NCI-H2029 (cell line): Measurements from ENCODE around the gene SIRT4.

Experiments
- DNase-seq: peaks from one replicate; lab custom pipeline; 2025; lab: John Stamatoyannopoulos, UW

SIRT4 gene

GRCh38 chr12:120278137-120279069 lies 23.7 kb upstream of the SIRT4 start:
- no peak for DNase-seq

DNA sequence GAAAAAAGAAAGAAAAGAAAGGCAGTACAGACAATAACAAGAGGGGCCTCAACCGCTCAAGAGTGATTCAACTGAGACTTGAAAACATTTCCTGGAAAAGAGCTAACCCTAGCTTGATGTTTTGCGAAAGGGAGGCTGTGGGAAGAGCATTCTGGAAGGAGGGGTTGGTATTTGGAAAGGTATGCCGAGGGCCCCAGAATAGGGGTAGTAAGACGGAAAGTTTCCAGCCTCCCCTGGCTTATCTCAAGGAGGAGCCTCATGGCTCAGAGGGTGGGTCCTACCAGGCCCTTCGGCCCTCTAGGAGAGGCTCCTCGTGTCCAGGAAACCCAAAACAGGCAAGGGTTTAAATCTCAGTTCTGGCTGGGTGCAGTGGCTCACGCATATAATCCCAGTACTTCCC lies 18.8 kb upstream of the SIRT4 start:
- DNase-seq = no peak

DNA sequence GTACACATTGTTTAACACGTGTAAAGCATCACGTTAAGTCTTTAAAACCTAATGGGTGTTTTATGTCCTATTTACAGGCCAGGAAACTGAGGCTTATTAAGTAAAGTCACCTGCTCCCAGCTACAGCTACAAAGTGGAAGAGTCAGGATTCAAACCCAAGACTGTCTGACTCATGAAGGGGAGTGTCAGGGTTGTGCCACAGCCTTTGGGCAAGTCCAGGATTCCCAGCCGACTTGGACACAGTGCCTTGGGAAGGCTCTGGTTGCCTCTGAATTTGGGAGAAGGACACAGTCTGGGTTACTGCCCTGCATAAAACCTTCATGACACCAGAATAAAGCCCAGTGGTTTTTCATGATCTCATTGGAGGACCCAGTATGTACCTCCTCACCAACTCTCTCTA lies 17.7 kb upstream of the SIRT4 start:
- DNase-seq = no peak

DNA sequence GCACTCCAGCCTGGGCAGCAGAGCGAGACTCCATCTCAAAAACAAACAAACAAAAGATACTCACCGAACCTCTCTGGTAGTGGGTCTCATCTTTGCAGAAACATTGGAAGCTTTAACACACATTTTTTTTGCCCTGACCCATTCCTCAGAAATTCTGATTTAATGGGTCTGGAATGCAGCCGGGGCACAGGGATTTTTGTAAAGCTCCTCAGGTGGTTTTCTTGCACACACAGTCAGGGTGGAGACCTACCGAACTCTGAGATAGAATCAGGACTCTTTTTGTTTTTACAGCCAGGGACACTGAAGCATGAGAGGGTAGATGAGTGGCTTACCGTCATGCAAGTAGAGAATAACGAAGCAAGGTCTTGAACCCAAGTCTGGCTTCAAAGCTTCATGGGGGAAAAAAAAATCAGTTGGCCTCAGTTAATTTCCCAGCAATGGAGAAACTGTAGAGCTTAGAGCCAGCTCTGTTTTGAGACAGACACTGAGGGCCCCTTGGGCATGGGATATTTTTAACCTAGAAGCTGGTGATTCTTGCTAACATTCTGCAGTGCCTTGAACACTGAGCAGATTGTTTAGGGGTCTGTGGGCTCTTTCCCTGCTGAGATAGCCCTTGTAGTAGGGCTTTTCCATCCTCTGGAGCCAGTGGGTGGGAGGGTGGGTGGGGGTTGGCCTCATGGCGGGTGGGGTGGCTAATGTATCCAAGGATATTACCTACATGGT lies 15.2 kb upstream of the SIRT4 start:
- DNase-seq = no peak

DNA sequence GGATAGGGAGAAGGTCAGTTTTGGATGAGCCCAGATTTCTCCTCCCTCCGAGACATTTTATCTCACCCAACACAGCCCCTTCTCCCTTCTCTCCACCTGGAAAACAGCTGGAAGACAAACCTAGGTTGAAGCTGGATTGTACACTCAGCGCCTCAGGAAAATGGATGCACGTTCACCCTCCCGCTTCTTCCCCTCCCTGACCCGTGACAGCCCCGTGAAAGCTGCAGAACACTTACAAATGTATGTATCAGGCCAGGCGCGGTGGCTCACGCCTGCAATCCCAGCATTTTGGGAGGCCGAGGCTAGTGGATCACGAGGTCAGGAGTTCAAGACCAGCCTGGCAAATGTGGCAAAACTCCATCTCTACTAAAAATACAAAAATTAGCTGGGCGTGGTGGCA lies 14.6 kb upstream of the SIRT4 start:
- DNase-seq = no peak

DNA sequence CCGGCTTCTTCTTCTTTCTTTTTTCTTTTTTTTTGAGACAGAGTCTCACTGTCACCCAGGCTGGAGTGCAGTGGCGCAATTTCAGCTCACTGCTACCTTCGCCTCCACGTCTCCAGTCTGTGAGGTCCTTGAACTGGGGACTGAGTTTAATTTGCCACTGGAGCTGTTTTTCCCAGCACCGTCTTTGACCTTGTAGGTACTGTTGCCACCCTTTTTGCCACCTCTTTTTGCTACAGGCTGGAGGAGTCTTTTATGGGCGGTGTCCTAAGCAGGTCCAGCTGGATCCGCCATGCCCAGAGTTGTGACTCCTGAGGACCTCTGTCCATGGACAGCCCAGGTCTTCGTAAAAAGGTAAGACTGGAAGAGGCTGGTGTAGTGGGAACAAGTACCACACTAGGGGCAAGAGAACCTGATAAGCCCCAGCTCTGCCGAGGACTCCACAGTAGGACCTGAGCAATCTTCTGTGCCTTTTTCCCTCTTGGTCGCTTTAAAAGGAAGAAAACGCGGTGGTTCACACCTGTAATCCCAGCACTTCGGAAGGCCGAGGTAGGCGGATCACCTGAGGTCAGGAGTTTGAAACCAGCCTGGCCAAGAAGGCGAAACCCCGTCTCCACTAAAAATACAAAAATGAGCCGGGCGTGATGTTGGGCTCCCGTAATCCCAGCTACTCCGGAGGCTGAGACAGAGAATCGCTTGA lies 11.4 kb upstream of the SIRT4 start:
- DNase-seq = no peak

- no peak for DNase-seq
These were observed 9.8 kb upstream of the SIRT4 start for GRCh38 chr12:120292411-120292660.

GRCh38 chr12:120292661-120293531 lies 9.2 kb upstream of the SIRT4 start, which contains the start of gene RNU4-1:
Gene RNU4-1 (minus strand): TSS chr12:120293237.
- DNase-seq = peak; percentile 68

GRCh38 chr12:120314220-120314619 lies 12.1 kb downstream of the SIRT4 start:
- no peak for DNase-seq

DNA sequence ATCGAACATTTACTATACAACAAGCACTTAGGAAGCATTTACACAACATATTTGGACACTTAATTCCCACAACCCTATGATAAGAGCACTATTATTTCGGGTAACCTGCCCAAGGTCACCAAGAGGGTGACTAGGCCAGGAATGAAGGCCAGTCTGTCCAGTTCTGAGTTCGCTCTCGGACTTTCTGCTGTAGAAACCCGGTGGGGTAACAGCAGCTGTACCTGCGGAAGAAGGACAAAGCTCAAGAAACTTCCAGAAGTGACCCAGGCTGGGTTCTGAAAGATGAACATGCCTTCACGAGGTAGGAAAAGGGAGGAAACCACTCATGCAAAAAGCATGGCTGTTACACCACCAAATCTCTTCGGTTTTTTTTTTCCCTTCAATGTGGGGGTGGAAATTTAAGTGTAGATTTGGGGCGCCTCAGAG lies 14.7 kb downstream of the SIRT4 start:
- DNase-seq = no peak

DNA sequence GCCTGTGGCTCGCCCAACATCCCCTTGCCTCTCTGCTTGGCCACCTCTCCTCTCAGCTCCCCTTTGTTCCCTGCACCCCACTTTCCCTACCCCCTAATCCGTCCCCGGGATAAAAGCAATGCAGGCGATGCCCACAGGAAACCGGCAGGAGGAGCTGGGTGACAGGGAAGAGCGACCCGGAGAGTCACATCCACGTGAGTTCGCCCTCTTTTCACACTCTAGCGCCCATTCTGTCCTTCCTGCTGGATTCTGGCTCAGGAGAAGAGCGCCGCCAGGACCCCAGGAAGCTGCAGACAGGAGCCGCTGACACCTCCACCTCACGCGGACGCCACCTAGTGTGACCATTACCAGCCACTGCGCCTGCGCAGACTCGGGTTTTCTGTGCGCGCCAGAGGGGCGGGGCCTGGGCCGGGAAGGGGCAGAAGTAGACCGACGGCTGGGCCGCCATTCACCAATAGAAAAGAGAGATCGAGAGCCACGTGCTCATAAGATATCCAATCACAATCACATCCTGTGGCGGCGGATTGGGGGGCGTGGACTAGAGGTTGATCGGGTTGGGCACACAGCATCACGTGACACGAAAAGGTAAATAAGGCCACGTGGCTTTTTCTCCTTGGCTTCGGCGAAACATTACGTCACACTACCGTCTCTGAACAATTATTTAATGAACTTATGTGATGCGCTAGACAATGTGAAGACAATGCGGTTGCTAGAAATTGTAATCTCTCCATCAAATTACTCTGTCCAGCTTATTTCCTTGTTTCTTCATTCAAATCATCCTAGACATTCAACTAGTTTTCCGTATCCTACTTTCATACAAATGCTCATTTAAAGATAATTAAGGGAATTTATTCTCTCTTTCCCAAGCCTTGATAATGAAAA lies 15.3 kb downstream of the SIRT4 start:
- peak; percentile 100 for DNase-seq

DNA sequence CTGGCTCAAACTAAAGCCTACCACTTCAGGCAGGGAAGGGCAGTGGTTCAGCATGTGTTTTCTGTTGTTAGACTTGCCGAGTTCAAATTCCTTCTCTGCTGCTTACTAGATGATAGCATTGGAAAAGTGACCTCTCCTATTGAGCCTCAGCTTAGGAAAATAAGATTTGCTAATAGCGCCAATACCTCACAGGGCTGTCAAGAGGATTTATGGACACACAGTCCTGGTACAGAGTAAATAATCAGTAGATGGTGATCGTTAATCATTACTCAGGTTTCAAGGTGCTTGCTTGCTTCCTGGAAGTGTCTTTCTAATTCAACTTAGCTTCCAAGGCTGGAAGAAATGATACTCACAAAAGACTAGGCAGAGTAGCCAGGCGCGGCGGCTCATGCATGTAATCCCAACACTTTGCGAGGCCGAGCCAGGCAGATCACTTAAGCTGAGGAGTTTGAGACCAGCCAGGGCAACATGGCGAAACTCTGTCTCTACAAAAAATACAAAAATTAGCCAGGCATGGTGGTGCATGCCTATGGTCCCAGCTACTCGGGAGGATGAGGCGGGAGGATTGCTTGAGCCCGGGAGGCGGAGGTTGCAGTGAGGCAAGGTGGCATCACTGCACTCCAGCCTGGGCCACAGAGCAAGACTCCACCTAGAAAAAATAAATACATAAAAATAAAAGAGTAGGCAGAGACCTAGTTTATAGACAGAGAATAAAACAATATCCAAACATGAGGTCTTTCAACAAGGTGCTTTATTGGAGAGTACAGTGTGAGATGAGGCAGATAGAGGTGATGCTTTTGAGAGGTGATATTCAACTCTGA lies 19.5 kb downstream of the SIRT4 start:
- no peak for DNase-seq

DNA sequence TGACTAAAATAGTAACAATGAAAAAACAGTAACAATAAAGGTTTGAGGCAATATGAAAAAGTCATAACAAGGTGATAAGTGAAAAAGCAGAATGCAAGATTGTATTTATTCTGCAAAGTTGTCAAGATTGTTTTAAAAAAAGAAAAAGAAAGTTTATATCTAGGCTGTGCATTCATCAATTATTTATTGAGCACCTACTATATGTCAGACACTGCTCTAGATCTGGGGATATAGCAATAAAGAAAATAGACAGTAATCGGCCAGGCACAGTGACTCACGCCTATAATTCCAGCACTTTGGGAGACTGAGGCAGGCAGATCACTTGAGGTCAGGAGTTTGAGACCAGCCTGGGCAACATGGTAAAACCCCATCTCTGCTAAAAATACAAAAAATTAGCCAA lies 21.7 kb downstream of the SIRT4 start:
- no peak for DNase-seq

DNA sequence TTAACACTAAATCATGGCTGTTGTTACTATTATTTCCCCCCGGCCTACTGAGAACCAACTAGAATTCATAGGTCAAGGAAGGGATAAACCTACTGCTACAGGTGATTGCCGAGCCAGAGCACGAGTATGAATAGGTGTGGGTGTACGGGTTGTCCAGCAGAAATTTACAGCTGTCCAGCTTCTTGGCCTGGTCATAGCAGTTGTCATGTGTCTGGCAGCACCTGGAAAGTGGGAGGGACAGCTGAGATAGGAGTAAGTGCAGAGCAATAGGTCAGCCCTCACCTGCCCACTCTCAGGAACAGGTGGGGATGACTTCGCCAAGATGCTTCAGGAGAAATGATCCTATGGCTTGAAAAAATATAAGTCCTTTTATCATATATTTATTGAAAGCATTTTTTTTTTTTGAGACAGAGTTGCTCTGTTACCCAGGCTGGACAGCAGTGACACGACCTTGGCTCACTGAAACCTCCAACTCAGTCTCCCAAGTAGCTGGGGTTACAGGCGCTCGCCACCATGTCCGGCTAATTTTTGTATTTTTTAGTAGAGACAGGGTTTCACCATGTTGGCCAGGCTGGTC lies 22.8 kb downstream of the SIRT4 start:
- no peak for DNase-seq

DNA sequence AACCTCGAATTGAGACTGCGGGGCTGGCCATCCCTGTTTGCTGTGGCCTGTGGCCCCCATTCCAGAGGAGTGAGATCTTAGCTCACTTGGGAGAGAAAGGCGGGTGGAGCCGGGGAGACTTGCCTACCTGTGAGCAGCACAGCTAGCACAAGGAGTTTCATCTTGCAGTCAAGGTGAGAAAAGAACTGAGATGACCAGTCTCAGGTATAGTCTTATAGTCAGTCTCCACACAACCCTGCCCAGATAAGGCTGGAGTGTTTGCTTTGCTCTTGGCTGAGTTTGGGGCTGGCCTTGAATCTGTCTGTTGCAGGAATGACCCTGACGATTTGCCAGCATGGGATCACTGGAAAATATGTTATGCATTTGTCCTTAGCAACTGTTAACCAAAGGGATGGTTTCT lies 25.5 kb downstream of the SIRT4 start, which contains the start of gene PLA2G1B:
Gene PLA2G1B, minus strand, starts transcription at position 187 of the 400 bp plus-strand sequence. Its CDS starts 26 bp downstream, at position 161.
- DNase-seq = no peak

- no peak for DNase-seq
These were observed 26.1 kb downstream of the SIRT4 start for GRCh38 chr12:120328228-120328627.

DNA sequence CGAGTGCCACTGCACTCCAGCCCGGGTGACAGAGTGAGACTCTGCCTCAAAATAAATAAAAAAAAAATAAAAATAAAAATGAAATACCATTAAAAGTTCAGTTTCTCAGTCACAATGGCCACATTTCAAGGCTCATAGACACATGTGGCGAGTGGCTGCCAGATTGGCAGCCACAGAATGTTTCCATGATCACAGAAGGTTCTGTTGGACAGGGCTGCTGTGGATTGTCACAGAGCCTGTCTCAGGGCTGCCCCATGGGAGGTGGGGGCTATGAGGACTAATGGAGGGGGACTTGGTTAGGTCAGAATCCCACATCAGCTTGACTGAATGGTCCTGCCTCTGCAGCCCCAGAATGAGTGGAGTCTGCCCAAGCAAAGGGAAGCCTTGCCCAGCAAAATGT lies 29.3 kb downstream of the SIRT4 start:
- DNase-seq = no peak

GRCh38 chr12:120332041-120332440 lies 29.9 kb downstream of the SIRT4 start:
- DNase-seq = no peak

GRCh38 chr12:120332523-120332922 lies 30.4 kb downstream of the SIRT4 start:
- no peak for DNase-seq
